ENCODE measurements around the gene EVA1A. TPM values are rescaled to one million over a fixed set of nuclear protein-coding genes. Genes with fewer than 3 reads are reported as not detected.

The EVA1A gene
- total and polyA plus RNA-seq, 2 experiments from 2014 or later: 4.6 to 7.9 TPM

DNA sequence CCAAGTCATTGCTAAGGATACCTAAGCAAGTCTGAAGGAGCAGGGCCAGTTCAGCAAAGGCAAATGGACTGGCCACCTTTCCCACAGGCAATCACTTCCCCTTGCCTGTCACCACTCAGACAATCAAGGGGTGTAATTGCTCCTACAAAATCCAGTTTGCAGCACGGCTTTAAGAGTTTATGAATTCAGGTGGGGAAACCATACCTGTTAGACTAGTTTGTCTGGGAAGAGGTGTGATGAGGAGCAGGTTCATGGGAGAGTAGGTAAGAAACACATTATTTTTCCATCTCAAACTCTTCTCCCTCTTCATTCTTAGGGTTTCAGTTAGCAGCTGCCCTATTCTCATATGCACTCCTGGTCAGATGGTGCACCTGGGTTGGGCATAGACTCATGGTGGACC, 102.5 kb downstream of the EVA1A start (continued):
- TF ChIP-seq, protein P1, sequence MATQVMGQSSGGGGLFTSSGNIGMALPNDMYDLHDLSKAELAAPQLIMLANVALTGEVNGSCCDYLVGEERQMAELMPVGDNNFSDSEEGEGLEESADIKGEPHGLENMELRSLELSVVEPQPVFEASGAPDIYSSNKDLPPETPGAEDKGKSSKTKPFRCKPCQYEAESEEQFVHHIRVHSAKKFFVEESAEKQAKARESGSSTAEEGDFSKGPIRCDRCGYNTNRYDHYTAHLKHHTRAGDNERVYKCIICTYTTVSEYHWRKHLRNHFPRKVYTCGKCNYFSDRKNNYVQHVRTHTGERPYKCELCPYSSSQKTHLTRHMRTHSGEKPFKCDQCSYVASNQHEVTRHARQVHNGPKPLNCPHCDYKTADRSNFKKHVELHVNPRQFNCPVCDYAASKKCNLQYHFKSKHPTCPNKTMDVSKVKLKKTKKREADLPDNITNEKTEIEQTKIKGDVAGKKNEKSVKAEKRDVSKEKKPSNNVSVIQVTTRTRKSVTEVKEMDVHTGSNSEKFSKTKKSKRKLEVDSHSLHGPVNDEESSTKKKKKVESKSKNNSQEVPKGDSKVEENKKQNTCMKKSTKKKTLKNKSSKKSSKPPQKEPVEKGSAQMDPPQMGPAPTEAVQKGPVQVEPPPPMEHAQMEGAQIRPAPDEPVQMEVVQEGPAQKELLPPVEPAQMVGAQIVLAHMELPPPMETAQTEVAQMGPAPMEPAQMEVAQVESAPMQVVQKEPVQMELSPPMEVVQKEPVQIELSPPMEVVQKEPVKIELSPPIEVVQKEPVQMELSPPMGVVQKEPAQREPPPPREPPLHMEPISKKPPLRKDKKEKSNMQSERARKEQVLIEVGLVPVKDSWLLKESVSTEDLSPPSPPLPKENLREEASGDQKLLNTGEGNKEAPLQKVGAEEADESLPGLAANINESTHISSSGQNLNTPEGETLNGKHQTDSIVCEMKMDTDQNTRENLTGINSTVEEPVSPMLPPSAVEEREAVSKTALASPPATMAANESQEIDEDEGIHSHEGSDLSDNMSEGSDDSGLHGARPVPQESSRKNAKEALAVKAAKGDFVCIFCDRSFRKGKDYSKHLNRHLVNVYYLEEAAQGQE (IDR thresholded peaks at IDR 0.05; ENCODE audit: unreplicated experiment): no peak
- TF ChIP-seq JUNB (IDR thresholded peaks at IDR 0.05; ENCODE audit: unreplicated experiment) (no peak), EZH2phosphoT487 (IDR thresholded peaks at IDR 0.05; ENCODE audit: unreplicated experiment) (no peak), POLR2AphosphoS5 (IDR thresholded peaks at IDR 0.05; ENCODE audit: low read depth) (no peak), EZH2 (IDR thresholded peaks at IDR 0.05; ENCODE audit: low read depth, unreplicated experiment) (no peak)

DNA sequence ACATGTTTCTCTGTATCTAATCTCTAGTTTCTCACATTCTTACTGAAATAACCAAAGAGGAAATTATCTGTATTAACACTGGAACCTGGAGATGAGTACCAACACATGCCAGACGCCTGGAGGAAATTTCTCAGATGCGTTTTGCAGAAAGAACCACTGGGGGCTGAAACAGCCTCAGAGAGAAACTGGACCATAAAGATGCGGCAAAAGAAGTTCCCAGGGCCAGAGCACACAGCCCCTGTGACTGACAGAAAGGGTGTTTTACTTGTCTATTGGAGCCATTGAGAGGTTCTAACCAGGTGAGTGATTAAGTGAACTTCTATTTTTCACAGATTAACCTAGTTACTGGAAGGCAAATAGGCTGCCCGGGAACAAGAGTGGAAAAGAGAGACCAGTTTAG, 103.9 kb downstream of the EVA1A start:
- Histone ChIP-seq H3F3A (replicated peaks; ENCODE audit: low read depth) (no peaks in the 10 kb centered on the region), H3K4me1 (ENCODE audit: insufficient read depth) (peaks cover 22% of the 10 kb centered on the region), H4K20me1 (replicated peaks; ENCODE audit: insufficient read depth) (no peaks in the 10 kb centered on the region), H3K27ac (ENCODE audit: low read depth) (no peak overlapping the region), H3K27me3 (ENCODE audit: insufficient read depth) (no peaks in the 10 kb centered on the region), H3K79me2 (replicated peaks; ENCODE audit: insufficient read depth) (no peaks in the 10 kb centered on the region), H3K4me3 (no peak overlapping the region), H3K4me2 (no peak overlapping the region), H3K36me3 (ENCODE audit: insufficient read depth) (no peaks in the 10 kb centered on the region), H2AFZ (peak overlapping the region; percentile 28; the same call in 1 of the 2 replicates), H3K9me2 (ENCODE audit: insufficient read depth) (peaks cover 5% of the 10 kb centered on the region; the same call in 1 of the 2 replicates)
- no peak overlapping the region for H3K27ac Mint-ChIP-seq
- H3K9me3 Mint-ChIP-seq: no peaks in the 10 kb centered on the region; the same call in 1 of the 3 replicates
- H3K36me3 Mint-ChIP-seq (ENCODE audit: low read depth): no peaks in the 10 kb centered on the region
- ATAC-seq (no peak), DNase-seq (ENCODE audit: low spot score) (no peak)
- H3K27me3 Mint-ChIP-seq (ENCODE audit: insufficient read depth, low read depth, poor library complexity): peaks cover 2% of the 10 kb centered on the region
- H3K4me3 Mint-ChIP-seq: no peak overlapping the region
- H3K4me1 Mint-ChIP-seq: peaks cover 19% of the 10 kb centered on the region
- no peak for TF ChIP-seq EZH2 (IDR thresholded peaks at IDR 0.05; ENCODE audit: low read depth, unreplicated experiment)
- no peak for TF ChIP-seq ZNF114 (CRISPR knock-in tag; IDR thresholded peaks at IDR 0.05)
- TF ChIP-seq, protein P1 (IDR thresholded peaks at IDR 0.05; ENCODE audit: unreplicated experiment): no peak
- no peak for TF ChIP-seq ZNF331 (CRISPR knock-in tag; IDR thresholded peaks at IDR 0.05; ENCODE audit: low read depth)
